HEK293 (cell line): ENCODE measurements around the gene ABCF2.

Source experiments
- IKZF3 ChIP-seq: fragments of 450-650 bp; IDR thresholded peaks from 2 replicates; pipeline ENCODE4 v1.5.0; 2018; ENCODE audit warnings: missing biosample characterization, mild to moderate bottlenecking, missing genetic modification characterization, moderate library complexity
- KLF1 ChIP-seq: fragments of 450-650 bp; formaldehyde crosslinking; IDR thresholded peaks from 2 replicates; pipeline ENCODE4 v1.5.1; 2016; ENCODE audit warnings: missing biosample characterization, missing genetic modification characterization
- KLF8 ChIP-seq: fragments of 450-650 bp; formaldehyde crosslinking; IDR thresholded peaks from 2 replicates; pipeline ENCODE4 v1.5.1; 2016; ENCODE audit warnings: missing biosample characterization, missing genetic modification characterization
- MYNN ChIP-seq: fragments of 450-650 bp; formaldehyde crosslinking; IDR thresholded peaks from 2 replicates; pipeline ENCODE4 v1.5.1; 2016; ENCODE audit warnings: missing biosample characterization, missing genetic modification characterization, borderline replicate concordance
- RBAK ChIP-seq: fragments of 450-650 bp; formaldehyde crosslinking; IDR thresholded peaks from 2 replicates; pipeline ENCODE4 v1.5.1; 2016; ENCODE audit warnings: missing biosample characterization, missing genetic modification characterization
- SCRT1 ChIP-seq: fragments of 450-650 bp; formaldehyde crosslinking; IDR thresholded peaks from 2 replicates; pipeline ENCODE4 v1.5.1; 2016; ENCODE audit warnings: missing biosample characterization, missing genetic modification characterization, borderline replicate concordance
- SP7 ChIP-seq: fragments of 450-650 bp; formaldehyde crosslinking; IDR thresholded peaks from 2 replicates; pipeline ENCODE4 v1.5.1; 2016; ENCODE audit warnings: missing biosample characterization, missing genetic modification characterization
- YY1 ChIP-seq: fragments of 450-650 bp; formaldehyde crosslinking; IDR thresholded peaks from 2 replicates; pipeline ENCODE4 v1.5.1; 2018; ENCODE audit warnings: missing biosample characterization, missing genetic modification characterization
- ZBTB20 ChIP-seq: fragments of 450-650 bp; formaldehyde crosslinking; IDR thresholded peaks from 2 replicates; pipeline ENCODE4 v1.5.1; 2016; ENCODE audit warnings: missing biosample characterization, missing genetic modification characterization
- ZFP3 ChIP-seq: fragments of 450-650 bp; formaldehyde crosslinking; IDR thresholded peaks from 2 replicates; pipeline ENCODE4 v1.5.1; 2016; ENCODE audit warnings: low read depth, missing biosample characterization, missing genetic modification characterization
- ZNF121 ChIP-seq: fragments of 450-650 bp; formaldehyde crosslinking; IDR thresholded peaks from 2 replicates; pipeline ENCODE4 v1.5.1; 2016; ENCODE audit warnings: missing biosample characterization, missing genetic modification characterization
- ZNF174 ChIP-seq: fragments of 450-650 bp; formaldehyde crosslinking; IDR thresholded peaks from 2 replicates; pipeline ENCODE4 v1.5.0; 2017; ENCODE audit warnings: missing biosample characterization, mild to moderate bottlenecking, missing genetic modification characterization
- ZNF223 ChIP-seq: fragments of 450-650 bp; formaldehyde crosslinking; IDR thresholded peaks from 2 replicates; pipeline ENCODE4 v1.5.1; 2016; ENCODE audit warnings: missing biosample characterization, missing genetic modification characterization
- ZNF335 ChIP-seq: fragments of 450-650 bp; formaldehyde crosslinking; conservative IDR thresholded peaks from 2 replicates; pipeline ENCODE4 v1.5.1; 2016; ENCODE audit warnings: missing biosample characterization, missing genetic modification characterization
- ZNF350 ChIP-seq: fragments of 450-650 bp; formaldehyde crosslinking; IDR thresholded peaks from 2 replicates; pipeline ENCODE4 v1.5.0; 2017; ENCODE audit warnings: missing biosample characterization, mild to moderate bottlenecking, missing genetic modification characterization
- ZNF37A ChIP-seq: fragments of 450-650 bp; IDR thresholded peaks from 2 replicates; pipeline ENCODE4 v1.5.1; 2018; ENCODE audit warnings: missing biosample characterization, missing genetic modification characterization
- ZNF510 ChIP-seq: fragments of 450-650 bp; formaldehyde crosslinking; IDR thresholded peaks from 2 replicates; pipeline ENCODE4 v1.5.1; 2018; ENCODE audit warnings: mild to moderate bottlenecking, missing genetic modification characterization, missing biosample characterization; ENCODE audit not compliant: insufficient replicate concordance
- ZNF544 ChIP-seq: fragments of 450-650 bp; formaldehyde crosslinking; IDR thresholded peaks from 2 replicates; pipeline ENCODE4 v1.5.0; 2017; ENCODE audit warnings: missing biosample characterization, missing genetic modification characterization
- ZNF558 ChIP-seq: fragments of 450-650 bp; formaldehyde crosslinking; IDR thresholded peaks from 2 replicates; pipeline ENCODE4 v1.5.1; 2016; ENCODE audit warnings: missing biosample characterization, missing genetic modification characterization
- ZNF560 ChIP-seq: fragments of 450-650 bp; formaldehyde crosslinking; IDR thresholded peaks from 2 replicates; pipeline ENCODE4 v1.5.1; 2017; ENCODE audit warnings: missing biosample characterization, missing genetic modification characterization, borderline replicate concordance
- ZNF596 ChIP-seq: fragments of 450-650 bp; IDR thresholded peaks from 2 replicates; pipeline ENCODE4 v1.5.0; 2018; ENCODE audit warnings: missing biosample characterization, mild to moderate bottlenecking, missing genetic modification characterization, moderate library complexity
- ZNF626 ChIP-seq: fragments of 450-650 bp; sonication (Bioruptor Pico); formaldehyde crosslinking; IDR thresholded peaks from 2 replicates; pipeline ENCODE4 v1.5.1; 2018; ENCODE audit warnings: missing biosample characterization, missing genetic modification characterization, inconsistent platforms
- ZNF791 ChIP-seq: fragments of 450-650 bp; formaldehyde crosslinking; IDR thresholded peaks from 2 replicates; pipeline ENCODE4 v1.5.1; 2016; ENCODE audit warnings: missing biosample characterization, missing genetic modification characterization
- ZNF792 ChIP-seq: fragments of 450-650 bp; formaldehyde crosslinking; IDR thresholded peaks from 2 replicates; pipeline ENCODE4 v1.5.1; 2016; ENCODE audit warnings: missing biosample characterization, missing genetic modification characterization
- ZSCAN30 ChIP-seq: fragments of 450-650 bp; IDR thresholded peaks from 2 replicates; pipeline ENCODE4 v1.5.1; 2018; ENCODE audit warnings: missing biosample characterization, mild to moderate bottlenecking, missing genetic modification characterization, moderate library complexity
- TF ChIP-seq, protein P1 (sequence below): fragments of 450-650 bp; formaldehyde crosslinking; IDR thresholded peaks from 2 replicates; pipeline ENCODE4 v1.5.1; 2016; ENCODE audit warnings: missing biosample characterization, missing genetic modification characterization
- TF ChIP-seq, protein P2 (sequence below): fragments of 450-650 bp; formaldehyde crosslinking; IDR thresholded peaks from 2 replicates; pipeline ENCODE4 v1.5.1; 2016; ENCODE audit warnings: missing biosample characterization, missing genetic modification characterization
- TF ChIP-seq, protein P3 (sequence below): fragments of 450-650 bp; formaldehyde crosslinking; conservative IDR thresholded peaks from 2 replicates; pipeline ENCODE4 v1.5.1; 2016; ENCODE audit warnings: low read depth, missing biosample characterization, missing genetic modification characterization
- TF ChIP-seq, protein P4 (sequence below): fragments of 450-650 bp; formaldehyde crosslinking; IDR thresholded peaks from 2 replicates; pipeline ENCODE4 v1.5.1; 2016; ENCODE audit warnings: missing biosample characterization, missing genetic modification characterization

ABCF2 gene

DNA sequence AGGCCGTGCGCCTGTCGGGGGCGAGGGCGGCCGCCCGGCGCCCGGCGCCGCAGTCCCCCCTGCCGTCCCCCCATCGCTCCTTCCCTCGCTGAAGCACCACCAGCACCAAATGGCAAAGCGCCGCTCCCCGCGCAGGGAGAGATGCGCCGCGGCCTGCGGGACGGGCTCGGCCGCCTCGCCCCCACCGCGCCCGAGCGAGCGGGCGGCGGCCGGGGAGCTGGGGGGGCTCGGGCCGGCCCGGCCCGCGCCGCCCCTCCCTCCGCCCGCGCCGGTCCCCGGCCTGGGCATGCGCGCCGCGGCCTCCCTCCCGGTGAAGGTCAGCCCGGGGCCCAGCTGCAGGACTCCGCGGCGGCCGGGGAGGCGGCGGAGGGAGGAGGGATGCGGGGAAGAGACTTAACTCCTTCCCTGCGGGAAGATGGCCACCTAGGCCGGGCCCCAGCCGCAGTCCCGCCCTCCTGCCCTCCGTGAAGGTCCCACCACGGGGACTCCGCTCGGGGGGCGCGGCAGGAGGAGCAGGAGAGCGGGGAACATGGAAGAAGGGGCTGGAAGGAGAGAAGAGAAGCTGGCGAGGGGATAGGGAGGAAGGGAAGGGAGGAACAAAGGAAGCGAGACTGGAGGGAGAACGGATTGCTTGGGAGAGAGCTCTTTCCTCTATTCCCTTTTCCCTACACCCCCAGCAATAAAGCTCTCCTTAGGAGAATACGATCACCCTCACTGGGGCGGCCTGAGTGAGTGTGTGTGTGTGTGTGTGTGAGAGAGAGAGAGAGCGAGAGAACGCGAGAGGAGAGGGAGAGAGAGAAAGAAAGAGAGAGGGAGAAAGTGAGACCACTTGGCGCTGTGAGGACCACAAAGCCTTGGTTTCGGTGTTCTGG lies 24.9 kb upstream of the ABCF2 start (continued):
- TF ChIP-seq SCRT1 (tag by site-specific recombination) (no peak), MYNN (tag by site-specific recombination) (no peak), ZNF121 (no peak), KLF8 (peak; percentile 27; the same call in 1 of the 2 replicates), RBAK (tag by site-specific recombination) (no peak), ZNF510 (tag by site-specific recombination) (no peak), ZNF626 (no peak), ZNF350 (tag by site-specific recombination) (no peak), KLF1 (tag by site-specific recombination) (no peak; the same call in 1 of the 2 replicates), SP7 (tag by site-specific recombination) (peak; percentile 51), IKZF3 (tag by site-specific recombination) (peak; percentile 36), ZNF596 (tag by site-specific recombination) (peak; percentile 89), YY1 (peak; percentile 68; the same call in 1 of the 2 replicates), ZBTB20 (tag by site-specific recombination) (peak; percentile 25), ZNF174 (no peak), ZNF560 (tag by site-specific recombination) (no peak), ZSCAN30 (peak; percentile 92), ZNF544 (tag by site-specific recombination) (no peak), ZNF791 (tag by site-specific recombination) (no peak), ZNF223 (tag by site-specific recombination) (no peak), ZNF792 (tag by site-specific recombination) (no peak), ZNF37A (tag by site-specific recombination) (no peak), ZFP3 (no peak), ZNF558 (no peak), ZNF335 (0 out of 2 replicates have a peak, but pooled peaks have one; percentile 21)
- TF ChIP-seq, protein P1, sequence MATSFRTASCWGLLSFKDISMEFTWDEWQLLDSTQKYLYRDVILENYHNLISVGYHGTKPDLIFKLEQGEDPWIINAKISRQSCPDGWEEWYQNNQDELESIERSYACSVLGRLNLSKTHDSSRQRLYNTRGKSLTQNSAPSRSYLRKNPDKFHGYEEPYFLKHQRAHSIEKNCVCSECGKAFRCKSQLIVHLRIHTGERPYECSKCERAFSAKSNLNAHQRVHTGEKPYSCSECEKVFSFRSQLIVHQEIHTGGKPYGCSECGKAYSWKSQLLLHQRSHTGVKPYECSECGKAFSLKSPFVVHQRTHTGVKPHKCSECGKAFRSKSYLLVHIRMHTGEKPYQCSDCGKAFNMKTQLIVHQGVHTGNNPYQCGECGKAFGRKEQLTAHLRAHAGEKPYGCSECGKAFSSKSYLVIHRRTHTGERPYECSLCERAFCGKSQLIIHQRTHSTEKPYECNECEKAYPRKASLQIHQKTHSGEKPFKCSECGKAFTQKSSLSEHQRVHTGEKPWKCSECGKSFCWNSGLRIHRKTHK (tag by site-specific recombination): no peak
- TF ChIP-seq, protein P2, sequence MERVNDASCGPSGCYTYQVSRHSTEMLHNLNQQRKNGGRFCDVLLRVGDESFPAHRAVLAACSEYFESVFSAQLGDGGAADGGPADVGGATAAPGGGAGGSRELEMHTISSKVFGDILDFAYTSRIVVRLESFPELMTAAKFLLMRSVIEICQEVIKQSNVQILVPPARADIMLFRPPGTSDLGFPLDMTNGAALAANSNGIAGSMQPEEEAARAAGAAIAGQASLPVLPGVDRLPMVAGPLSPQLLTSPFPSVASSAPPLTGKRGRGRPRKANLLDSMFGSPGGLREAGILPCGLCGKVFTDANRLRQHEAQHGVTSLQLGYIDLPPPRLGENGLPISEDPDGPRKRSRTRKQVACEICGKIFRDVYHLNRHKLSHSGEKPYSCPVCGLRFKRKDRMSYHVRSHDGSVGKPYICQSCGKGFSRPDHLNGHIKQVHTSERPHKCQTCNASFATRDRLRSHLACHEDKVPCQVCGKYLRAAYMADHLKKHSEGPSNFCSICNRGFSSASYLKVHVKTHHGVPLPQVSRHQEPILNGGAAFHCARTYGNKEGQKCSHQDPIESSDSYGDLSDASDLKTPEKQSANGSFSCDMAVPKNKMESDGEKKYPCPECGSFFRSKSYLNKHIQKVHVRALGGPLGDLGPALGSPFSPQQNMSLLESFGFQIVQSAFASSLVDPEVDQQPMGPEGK (tag by site-specific recombination): peak; percentile 46
- TF ChIP-seq, protein P3, sequence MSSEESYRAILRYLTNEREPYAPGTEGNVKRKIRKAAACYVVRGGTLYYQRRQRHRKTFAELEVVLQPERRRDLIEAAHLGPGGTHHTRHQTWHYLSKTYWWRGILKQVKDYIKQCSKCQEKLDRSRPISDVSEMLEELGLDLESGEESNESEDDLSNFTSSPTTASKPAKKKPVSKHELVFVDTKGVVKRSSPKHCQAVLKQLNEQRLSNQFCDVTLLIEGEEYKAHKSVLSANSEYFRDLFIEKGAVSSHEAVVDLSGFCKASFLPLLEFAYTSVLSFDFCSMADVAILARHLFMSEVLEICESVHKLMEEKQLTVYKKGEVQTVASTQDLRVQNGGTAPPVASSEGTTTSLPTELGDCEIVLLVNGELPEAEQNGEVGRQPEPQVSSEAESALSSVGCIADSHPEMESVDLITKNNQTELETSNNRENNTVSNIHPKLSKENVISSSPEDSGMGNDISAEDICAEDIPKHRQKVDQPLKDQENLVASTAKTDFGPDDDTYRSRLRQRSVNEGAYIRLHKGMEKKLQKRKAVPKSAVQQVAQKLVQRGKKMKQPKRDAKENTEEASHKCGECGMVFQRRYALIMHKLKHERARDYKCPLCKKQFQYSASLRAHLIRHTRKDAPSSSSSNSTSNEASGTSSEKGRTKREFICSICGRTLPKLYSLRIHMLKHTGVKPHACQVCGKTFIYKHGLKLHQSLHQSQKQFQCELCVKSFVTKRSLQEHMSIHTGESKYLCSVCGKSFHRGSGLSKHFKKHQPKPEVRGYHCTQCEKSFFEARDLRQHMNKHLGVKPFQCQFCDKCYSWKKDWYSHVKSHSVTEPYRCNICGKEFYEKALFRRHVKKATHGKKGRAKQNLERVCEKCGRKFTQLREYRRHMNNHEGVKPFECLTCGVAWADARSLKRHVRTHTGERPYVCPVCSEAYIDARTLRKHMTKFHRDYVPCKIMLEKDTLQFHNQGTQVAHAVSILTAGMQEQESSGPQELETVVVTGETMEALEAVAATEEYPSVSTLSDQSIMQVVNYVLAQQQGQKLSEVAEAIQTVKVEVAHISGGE (tag by site-specific recombination): peak; percentile 56; the same call in 1 of the 2 replicates
- TF ChIP-seq, protein P4, sequence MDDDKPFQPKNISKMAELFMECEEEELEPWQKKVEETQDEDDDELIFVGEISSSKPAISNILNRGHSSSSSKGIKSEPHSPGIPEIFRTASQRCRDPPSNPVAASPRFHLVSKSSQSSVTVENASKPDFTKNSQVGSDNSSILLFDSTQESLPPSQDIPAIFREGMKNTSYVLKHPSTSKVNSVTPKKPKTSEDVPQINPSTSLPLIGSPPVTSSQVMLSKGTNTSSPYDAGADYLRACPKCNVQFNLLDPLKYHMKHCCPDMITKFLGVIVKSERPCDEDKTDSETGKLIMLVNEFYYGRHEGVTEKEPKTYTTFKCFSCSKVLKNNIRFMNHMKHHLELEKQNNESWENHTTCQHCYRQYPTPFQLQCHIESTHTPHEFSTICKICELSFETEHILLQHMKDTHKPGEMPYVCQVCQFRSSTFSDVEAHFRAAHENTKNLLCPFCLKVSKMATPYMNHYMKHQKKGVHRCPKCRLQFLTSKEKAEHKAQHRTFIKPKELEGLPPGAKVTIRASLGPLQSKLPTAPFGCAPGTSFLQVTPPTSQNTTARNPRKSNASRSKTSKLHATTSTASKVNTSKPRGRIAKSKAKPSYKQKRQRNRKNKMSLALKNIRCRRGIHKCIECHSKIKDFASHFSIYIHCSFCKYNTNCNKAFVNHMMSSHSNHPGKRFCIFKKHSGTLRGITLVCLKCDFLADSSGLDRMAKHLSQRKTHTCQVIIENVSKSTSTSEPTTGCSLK (tag by site-specific recombination): no peak
